ENCODE results near the gene TTC23. TPM values are rescaled to one million over a fixed set of nuclear protein-coding genes. Genes with fewer than 3 reads are reported as not detected.

Gene TTC23
- total RNA-seq, 1 donor from 2014 or later = 25.0 TPM

- peaks cover 9% of the 10 kb centered on the region for H3K36me3 Mint-ChIP-seq (ENCODE audit: low read depth)
- H3K27me3 Mint-ChIP-seq (ENCODE audit: low read depth) = no peaks in the 10 kb centered on the region
- H3K4me3 Mint-ChIP-seq (ENCODE audit: unreplicated experiment) = no peak overlapping the region
- H3K27ac Mint-ChIP-seq (ENCODE audit: unreplicated experiment) = no peak overlapping the region
- no peak for TF ChIP-seq CTCF (IDR thresholded peaks at IDR 0.05)
- DNase-seq (ENCODE audit: low spot score) = no peak
- H3K9me3 Mint-ChIP-seq (ENCODE audit: low read depth) = peaks cover 3% of the 10 kb centered on the region
- peaks cover 31% of the 10 kb centered on the region for H3K4me1 Mint-ChIP-seq (ENCODE audit: low read depth)
Measured at GRCh38 chr15:99282586-99282985, 33.2 kb upstream of the TTC23 start.

GRCh38 chr15:99282121-99282520 is 32.7 kb upstream of the TTC23 start:
- Mint-ChIP-seq H3K4me1 (ENCODE audit: low read depth) (peaks cover 28% of the 10 kb centered on the region), H3K27ac (ENCODE audit: unreplicated experiment) (no peak overlapping the region), H3K4me3 (ENCODE audit: unreplicated experiment) (no peak overlapping the region), H3K9me3 (ENCODE audit: low read depth) (peaks cover 3% of the 10 kb centered on the region), H3K36me3 (ENCODE audit: low read depth) (peaks cover 9% of the 10 kb centered on the region), H3K27me3 (ENCODE audit: low read depth) (no peaks in the 10 kb centered on the region)
- DNase-seq (ENCODE audit: low spot score) = no peak
- no peak for TF ChIP-seq CTCF (IDR thresholded peaks at IDR 0.05)

- H3K4me1 Mint-ChIP-seq (ENCODE audit: low read depth) = peaks cover 23% of the 10 kb centered on the region
- H3K27ac Mint-ChIP-seq (ENCODE audit: unreplicated experiment) = no peak overlapping the region
- TF ChIP-seq CTCF (IDR thresholded peaks at IDR 0.05) = no peak
- peaks cover 9% of the 10 kb centered on the region for H3K36me3 Mint-ChIP-seq (ENCODE audit: low read depth)
- no peaks in the 10 kb centered on the region for H3K27me3 Mint-ChIP-seq (ENCODE audit: low read depth)
- no peak for DNase-seq (ENCODE audit: low spot score)
- H3K4me3 Mint-ChIP-seq (ENCODE audit: unreplicated experiment) = no peak overlapping the region
- peaks cover 3% of the 10 kb centered on the region for H3K9me3 Mint-ChIP-seq (ENCODE audit: low read depth)
Measured at GRCh38 chr15:99279827-99280226, 30.4 kb upstream of the TTC23 start.

- Mint-ChIP-seq H3K4me1 (ENCODE audit: low read depth) (peaks cover 22% of the 10 kb centered on the region), H3K36me3 (ENCODE audit: low read depth) (peaks cover 9% of the 10 kb centered on the region), H3K4me3 (ENCODE audit: unreplicated experiment) (no peak overlapping the region), H3K27me3 (ENCODE audit: low read depth) (no peaks in the 10 kb centered on the region), H3K9me3 (ENCODE audit: low read depth) (peaks cover 3% of the 10 kb centered on the region), H3K27ac (ENCODE audit: unreplicated experiment) (no peak overlapping the region)
- DNase-seq (ENCODE audit: low spot score) = no peak
- TF ChIP-seq CTCF (IDR thresholded peaks at IDR 0.05) = no peak
Measured at GRCh38 chr15:99279290-99279689, 29.9 kb upstream of the TTC23 start.

- Mint-ChIP-seq H3K27me3 (ENCODE audit: low read depth) (no peaks in the 10 kb centered on the region), H3K9me3 (ENCODE audit: low read depth) (peaks cover 3% of the 10 kb centered on the region), H3K4me1 (ENCODE audit: low read depth) (peaks cover 18% of the 10 kb centered on the region), H3K4me3 (ENCODE audit: unreplicated experiment) (no peak overlapping the region), H3K27ac (ENCODE audit: unreplicated experiment) (no peak overlapping the region), H3K36me3 (ENCODE audit: low read depth) (peaks cover 9% of the 10 kb centered on the region)
- DNase-seq (ENCODE audit: low spot score) = no peak
- no peak for TF ChIP-seq CTCF (IDR thresholded peaks at IDR 0.05)
Measured at GRCh38 chr15:99275525-99276128, 26.2 kb upstream of the TTC23 start.

Measured in chondrocyte (in vitro differentiated cells).